Measurements from ENCODE around the gene CD2.

CD2 gene

GRCh38 chr1:116759636-116760035, 5.4 kb downstream of the CD2 start:
- H3K9me3 ChIP-seq (ENCODE audit: low read depth, low read length), result no peaks in the 10 kb centered on the region
- no peak overlapping the region for H3K4me3 ChIP-seq
- no peak for TF ChIP-seq POLR2AphosphoS5 (IDR thresholded peaks at IDR 0.05; ENCODE audit: borderline replicate concordance, low read depth, low read length)
- no peak for TF ChIP-seq EZH2 (IDR thresholded peaks at IDR 0.05)
- TF ChIP-seq FOXP2 (optimal IDR thresholded peaks at IDR 0.05; ENCODE audit: control extremely low read depth, extremely low read length, insufficient read depth), result no peak
- H3K36me3 ChIP-seq (ENCODE audit: insufficient read depth, low read length), result no peaks in the 10 kb centered on the region
- no peak for DNase-seq (ENCODE audit: low read depth, low spot score)
- no peak overlapping the region for H3K9ac ChIP-seq (ENCODE audit: insufficient read length)
- no peak overlapping the region for H3K27ac ChIP-seq

GRCh38 chr1:116760487-116760886, 6.3 kb downstream of the CD2 start:
- Histone ChIP-seq H3K36me3 (ENCODE audit: insufficient read depth, low read length) (no peaks in the 10 kb centered on the region), H3K27ac (no peak overlapping the region), H3K9me3 (ENCODE audit: low read depth, low read length) (no peaks in the 10 kb centered on the region), H3K4me3 (no peak overlapping the region), H3K9ac (ENCODE audit: insufficient read length) (no peak overlapping the region)
- no peak for DNase-seq (ENCODE audit: low read depth, low spot score)
- TF ChIP-seq FOXP2 (optimal IDR thresholded peaks at IDR 0.05; ENCODE audit: control extremely low read depth, extremely low read length, insufficient read depth) (no peak), POLR2AphosphoS5 (IDR thresholded peaks at IDR 0.05; ENCODE audit: borderline replicate concordance, low read depth, low read length) (no peak)

GRCh38 chr1:116760996-116761665, 6.9 kb downstream of the CD2 start:
- H3K9me3 ChIP-seq (ENCODE audit: low read depth, low read length), result no peaks in the 10 kb centered on the region
- no peaks in the 10 kb centered on the region for H3K36me3 ChIP-seq (ENCODE audit: insufficient read depth, low read length)
- no peak overlapping the region for H3K4me3 ChIP-seq
- no peak overlapping the region for H3K27ac ChIP-seq
- no peak overlapping the region for H3K9ac ChIP-seq (ENCODE audit: insufficient read length)
- no peak for TF ChIP-seq POLR2AphosphoS5 (IDR thresholded peaks at IDR 0.05; ENCODE audit: borderline replicate concordance, low read depth, low read length)
- no peak for TF ChIP-seq EZH2 (IDR thresholded peaks at IDR 0.05)
- TF ChIP-seq FOXP2 (optimal IDR thresholded peaks at IDR 0.05; ENCODE audit: control extremely low read depth, extremely low read length, insufficient read depth), result no peak
- no peak for DNase-seq (ENCODE audit: low read depth, low spot score)

- no peak for DNase-seq (ENCODE audit: low read depth, low spot score)
- no peak overlapping the region for H3K27ac ChIP-seq
- H3K9me3 ChIP-seq (ENCODE audit: low read depth, low read length), result no peaks in the 10 kb centered on the region
- no peak overlapping the region for H3K4me3 ChIP-seq
- TF ChIP-seq FOXP2 (optimal IDR thresholded peaks at IDR 0.05; ENCODE audit: control extremely low read depth, extremely low read length, insufficient read depth) (no peak), POLR2AphosphoS5 (IDR thresholded peaks at IDR 0.05; ENCODE audit: borderline replicate concordance, low read depth, low read length) (no peak), EZH2 (IDR thresholded peaks at IDR 0.05) (no peak)
- H3K9ac ChIP-seq (ENCODE audit: insufficient read length), result no peak overlapping the region
- H3K36me3 ChIP-seq (ENCODE audit: insufficient read depth, low read length), result no peaks in the 10 kb centered on the region
Observed at GRCh38 chr1:116762281-116762680, 8.1 kb downstream of the CD2 start.

GRCh38 chr1:116762781-116763115, 8.5 kb downstream of the CD2 start:
- TF ChIP-seq EZH2 (IDR thresholded peaks at IDR 0.05) (no peak), POLR2AphosphoS5 (IDR thresholded peaks at IDR 0.05; ENCODE audit: borderline replicate concordance, low read depth, low read length) (no peak), FOXP2 (optimal IDR thresholded peaks at IDR 0.05; ENCODE audit: control extremely low read depth, extremely low read length, insufficient read depth) (no peak)
- no peaks in the 10 kb centered on the region for H3K9me3 ChIP-seq (ENCODE audit: low read depth, low read length)
- H3K27ac ChIP-seq, result no peak overlapping the region

GRCh38 chr1:116763116-116763786, 9.0 kb downstream of the CD2 start:
- TF ChIP-seq EZH2 (IDR thresholded peaks at IDR 0.05) (no peak), POLR2AphosphoS5 (IDR thresholded peaks at IDR 0.05; ENCODE audit: borderline replicate concordance, low read depth, low read length) (no peak), FOXP2 (optimal IDR thresholded peaks at IDR 0.05; ENCODE audit: control extremely low read depth, extremely low read length, insufficient read depth) (no peak)
- no peaks in the 10 kb centered on the region for H3K9me3 ChIP-seq (ENCODE audit: low read depth, low read length)
- H3K9ac ChIP-seq (ENCODE audit: insufficient read length), result no peak overlapping the region
- no peaks in the 10 kb centered on the region for H3K36me3 ChIP-seq (ENCODE audit: insufficient read depth, low read length)
- H3K27ac ChIP-seq, result no peak overlapping the region
- no peak overlapping the region for H3K4me3 ChIP-seq
- no peak for DNase-seq (ENCODE audit: low read depth, low spot score)

More at GRCh38 chr1:116762781-116763115, 8.5 kb downstream of the CD2 start:
- Histone ChIP-seq H3K36me3 (ENCODE audit: insufficient read depth, low read length) (no peaks in the 10 kb centered on the region), H3K4me3 (no peak overlapping the region), H3K9ac (ENCODE audit: insufficient read length) (no peak overlapping the region)
- no peak for DNase-seq (ENCODE audit: low read depth, low spot score)

GRCh38 chr1:116763787-116764465, 9.7 kb downstream of the CD2 start:
- H3K9ac ChIP-seq (ENCODE audit: insufficient read length), result no peak overlapping the region
- H3K36me3 ChIP-seq (ENCODE audit: insufficient read depth, low read length), result no peaks in the 10 kb centered on the region
- H3K27ac ChIP-seq, result no peak overlapping the region
- TF ChIP-seq POLR2AphosphoS5 (IDR thresholded peaks at IDR 0.05; ENCODE audit: borderline replicate concordance, low read depth, low read length), result no peak
- TF ChIP-seq EZH2 (IDR thresholded peaks at IDR 0.05), result no peak
- TF ChIP-seq FOXP2 (optimal IDR thresholded peaks at IDR 0.05; ENCODE audit: control extremely low read depth, extremely low read length, insufficient read depth), result no peak
- DNase-seq (ENCODE audit: low read depth, low spot score), result no peak
- no peak overlapping the region for H3K4me3 ChIP-seq
- no peaks in the 10 kb centered on the region for H3K9me3 ChIP-seq (ENCODE audit: low read depth, low read length)

GRCh38 chr1:116764466-116764898, 10.3 kb downstream of the CD2 start:
- H3K36me3 ChIP-seq (ENCODE audit: insufficient read depth, low read length), result no peaks in the 10 kb centered on the region
- DNase-seq (ENCODE audit: low read depth, low spot score), result no peak
- TF ChIP-seq EZH2 (IDR thresholded peaks at IDR 0.05) (no peak), POLR2AphosphoS5 (IDR thresholded peaks at IDR 0.05; ENCODE audit: borderline replicate concordance, low read depth, low read length) (no peak), FOXP2 (optimal IDR thresholded peaks at IDR 0.05; ENCODE audit: control extremely low read depth, extremely low read length, insufficient read depth) (no peak)

More at GRCh38 chr1:116764466-116764898, 10.3 kb downstream of the CD2 start:
- no peaks in the 10 kb centered on the region for H3K9me3 ChIP-seq (ENCODE audit: low read depth, low read length)
- no peak overlapping the region for H3K4me3 ChIP-seq
- H3K9ac ChIP-seq (ENCODE audit: insufficient read length), result no peak overlapping the region
- no peak overlapping the region for H3K27ac ChIP-seq

Data from SK-N-MC (cell line).